ENCODE data around the gene HAND1.

HAND1 gene

DNA sequence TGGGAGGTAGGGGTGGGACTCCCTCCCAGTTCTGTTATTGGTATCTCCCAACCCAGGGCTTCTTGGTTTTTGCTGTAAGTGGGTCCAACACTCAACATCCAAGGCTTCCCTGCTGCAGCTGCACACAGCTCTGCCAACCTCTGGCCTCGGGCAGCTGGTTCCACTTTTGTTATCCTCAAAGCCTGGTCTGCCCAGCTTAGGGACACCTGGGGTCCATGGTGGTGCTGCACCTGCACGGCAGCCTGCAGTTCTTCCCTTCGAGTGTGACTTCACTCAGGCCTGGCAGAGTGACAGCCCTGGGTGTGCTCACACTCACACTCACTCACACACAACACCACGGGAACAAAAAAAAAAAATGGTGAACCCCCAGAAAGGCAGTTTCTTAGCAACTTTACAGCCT, 47.6 kb downstream of the HAND1 start:
- TF ChIP-seq EZH2phosphoT487 (IDR thresholded peaks at IDR 0.05; ENCODE audit: borderline replicate concordance): no peak
- TF ChIP-seq, protein P1, sequence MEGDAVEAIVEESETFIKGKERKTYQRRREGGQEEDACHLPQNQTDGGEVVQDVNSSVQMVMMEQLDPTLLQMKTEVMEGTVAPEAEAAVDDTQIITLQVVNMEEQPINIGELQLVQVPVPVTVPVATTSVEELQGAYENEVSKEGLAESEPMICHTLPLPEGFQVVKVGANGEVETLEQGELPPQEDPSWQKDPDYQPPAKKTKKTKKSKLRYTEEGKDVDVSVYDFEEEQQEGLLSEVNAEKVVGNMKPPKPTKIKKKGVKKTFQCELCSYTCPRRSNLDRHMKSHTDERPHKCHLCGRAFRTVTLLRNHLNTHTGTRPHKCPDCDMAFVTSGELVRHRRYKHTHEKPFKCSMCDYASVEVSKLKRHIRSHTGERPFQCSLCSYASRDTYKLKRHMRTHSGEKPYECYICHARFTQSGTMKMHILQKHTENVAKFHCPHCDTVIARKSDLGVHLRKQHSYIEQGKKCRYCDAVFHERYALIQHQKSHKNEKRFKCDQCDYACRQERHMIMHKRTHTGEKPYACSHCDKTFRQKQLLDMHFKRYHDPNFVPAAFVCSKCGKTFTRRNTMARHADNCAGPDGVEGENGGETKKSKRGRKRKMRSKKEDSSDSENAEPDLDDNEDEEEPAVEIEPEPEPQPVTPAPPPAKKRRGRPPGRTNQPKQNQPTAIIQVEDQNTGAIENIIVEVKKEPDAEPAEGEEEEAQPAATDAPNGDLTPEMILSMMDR (conservative IDR thresholded peaks at IDR 0.05; ENCODE audit: low read length): no peak
- Histone ChIP-seq H3K9me3 (ENCODE audit: insufficient read depth, low read depth, low read length) (no peaks in the 10 kb centered on the region), H3K4me2 (ENCODE audit: low read depth, low read length, poor library complexity, severe bottlenecking) (no peak overlapping the region), H3F3A (ENCODE audit: low read depth) (no peaks in the 10 kb centered on the region), H3K4me1 (ENCODE audit: insufficient read depth, low read length, poor library complexity, severe bottlenecking) (no peaks in the 10 kb centered on the region), H2AFZ (ENCODE audit: low read length) (no peak overlapping the region), H3K36me3 (ENCODE audit: insufficient read depth, low read length) (no peaks in the 10 kb centered on the region), H3K27me3 (ENCODE audit: insufficient read depth, low read length, poor library complexity, severe bottlenecking) (no peaks in the 10 kb centered on the region), H3K4me3 (ENCODE audit: low read length, poor library complexity, severe bottlenecking) (no peak overlapping the region), H3K79me2 (ENCODE audit: insufficient read depth, low read length) (no peaks in the 10 kb centered on the region), H4K20me1 (ENCODE audit: insufficient read depth, low read length, poor library complexity, severe bottlenecking) (no peaks in the 10 kb centered on the region), H3K9me2 (replicated peaks; ENCODE audit: low read depth, low read length) (no peaks in the 10 kb centered on the region), H3K9ac (ENCODE audit: low read depth, low read length, poor library complexity, severe bottlenecking) (no peak overlapping the region)

DNA sequence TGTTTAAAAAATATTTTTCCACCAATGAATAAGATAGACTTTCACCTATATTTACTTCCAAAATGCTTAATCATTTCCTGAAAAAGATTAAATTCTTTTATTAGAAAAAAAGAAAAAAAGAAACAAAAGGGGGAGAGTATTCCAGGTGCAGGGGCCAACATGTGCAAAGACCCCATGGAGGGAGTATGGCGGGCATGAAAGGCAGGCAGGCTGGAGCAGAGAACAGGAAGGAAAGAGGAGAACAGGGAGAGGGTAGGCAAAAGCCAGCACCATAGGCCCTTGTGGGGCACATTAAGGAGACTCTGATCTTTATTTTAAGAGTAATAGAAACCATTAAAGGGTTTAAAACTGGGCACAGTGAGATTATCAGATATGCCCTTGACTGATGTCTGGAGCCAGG, 48.7 kb downstream of the HAND1 start:
- TF ChIP-seq EZH2phosphoT487 (IDR thresholded peaks at IDR 0.05; ENCODE audit: borderline replicate concordance): no peak
- TF ChIP-seq, protein P1 (conservative IDR thresholded peaks at IDR 0.05; ENCODE audit: low read length): no peak
- H2AFZ ChIP-seq (ENCODE audit: low read length): no peak overlapping the region
- no peaks in the 10 kb centered on the region for H3K9me2 ChIP-seq (replicated peaks; ENCODE audit: low read depth, low read length)

GRCh38 chr5:154428208-154428607, 49.8 kb downstream of the HAND1 start:
- Histone ChIP-seq H3K36me3 (ENCODE audit: insufficient read depth, low read length) (no peaks in the 10 kb centered on the region), H3K4me1 (ENCODE audit: insufficient read depth, low read length, poor library complexity, severe bottlenecking) (no peaks in the 10 kb centered on the region), H3K9me2 (replicated peaks; ENCODE audit: low read depth, low read length) (no peaks in the 10 kb centered on the region), H4K20me1 (ENCODE audit: insufficient read depth, low read length, poor library complexity, severe bottlenecking) (no peaks in the 10 kb centered on the region), H3K9ac (ENCODE audit: low read depth, low read length, poor library complexity, severe bottlenecking) (no peak overlapping the region), H3K4me2 (ENCODE audit: low read depth, low read length, poor library complexity, severe bottlenecking) (no peak overlapping the region), H3K4me3 (ENCODE audit: low read length, poor library complexity, severe bottlenecking) (no peak overlapping the region), H3K27me3 (ENCODE audit: insufficient read depth, low read length, poor library complexity, severe bottlenecking) (no peaks in the 10 kb centered on the region), H3K9me3 (ENCODE audit: insufficient read depth, low read depth, low read length) (no peaks in the 10 kb centered on the region), H3F3A (ENCODE audit: low read depth) (no peaks in the 10 kb centered on the region), H2AFZ (ENCODE audit: low read length) (no peak overlapping the region), H3K79me2 (ENCODE audit: insufficient read depth, low read length) (no peaks in the 10 kb centered on the region)
- TF ChIP-seq, protein P1 (conservative IDR thresholded peaks at IDR 0.05; ENCODE audit: low read length): no peak
- no peak for TF ChIP-seq EZH2phosphoT487 (IDR thresholded peaks at IDR 0.05; ENCODE audit: borderline replicate concordance)

More for the DNA sequence above, 48.7 kb downstream of the HAND1 start:
- no peaks in the 10 kb centered on the region for H3K9me3 ChIP-seq (ENCODE audit: insufficient read depth, low read depth, low read length)
- H3K4me2 ChIP-seq (ENCODE audit: low read depth, low read length, poor library complexity, severe bottlenecking): no peak overlapping the region
- no peaks in the 10 kb centered on the region for H3F3A ChIP-seq (ENCODE audit: low read depth)
- H3K79me2 ChIP-seq (ENCODE audit: insufficient read depth, low read length): no peaks in the 10 kb centered on the region
- no peaks in the 10 kb centered on the region for H3K27me3 ChIP-seq (ENCODE audit: insufficient read depth, low read length, poor library complexity, severe bottlenecking)
- no peak overlapping the region for H3K4me3 ChIP-seq (ENCODE audit: low read length, poor library complexity, severe bottlenecking)
- no peaks in the 10 kb centered on the region for H3K36me3 ChIP-seq (ENCODE audit: insufficient read depth, low read length)
- H3K4me1 ChIP-seq (ENCODE audit: insufficient read depth, low read length, poor library complexity, severe bottlenecking): no peaks in the 10 kb centered on the region
- no peak overlapping the region for H3K9ac ChIP-seq (ENCODE audit: low read depth, low read length, poor library complexity, severe bottlenecking)
- H4K20me1 ChIP-seq (ENCODE audit: insufficient read depth, low read length, poor library complexity, severe bottlenecking): no peaks in the 10 kb centered on the region
